Ectodermal cell (in vitro differentiated cells): ENCODE results near the gene EHD4.

ENCODE experiments used
- H3K27ac ChIP-seq: 2 replicates; pipeline ENCODE4 v1.7.0; 2013; ENCODE audit warnings: mild to moderate bottlenecking, low read depth, low read length; ENCODE audit not compliant: insufficient read depth, poor library complexity, severe bottlenecking
- H3K27me3 ChIP-seq: 2 replicates; pipeline ENCODE4 v1.7.0; 2013; ENCODE audit warnings: mild to moderate bottlenecking, low read length; ENCODE audit not compliant: insufficient read depth, control insufficient read depth, poor library complexity, severe bottlenecking
- H3K36me3 ChIP-seq: one replicate; pipeline ENCODE4 v1.7.0; 2013; ENCODE audit warnings: low read length; ENCODE audit not compliant: control insufficient read depth, insufficient read depth
- H3K4me1 ChIP-seq: one replicate; pipeline ENCODE4 v1.7.0; 2013; ENCODE audit warnings: low read length; ENCODE audit not compliant: control insufficient read depth, insufficient read depth
- H3K4me3 ChIP-seq: 2 replicates; pipeline ENCODE4 v1.7.0; 2013; ENCODE audit warnings: low read depth, low read length, control low read depth; ENCODE audit not compliant: insufficient read depth
- H3K9me3 ChIP-seq: 2 replicates; pipeline ENCODE4 v1.7.0; 2013; ENCODE audit warnings: mild to moderate bottlenecking, low read length, moderate library complexity; ENCODE audit not compliant: control insufficient read depth
- WGBS, 2 experiments: methylation state at CpG; one replicate each; pipeline ENCODE4 v1.1.7; 2013; ENCODE audit warnings: missing lambda C conversion rate in 2 of 2; 5-methylcytosine and 5-hydroxymethylcytosine counted together

EHD4 gene

GRCh38 chr15:41847981-41848380, 124.4 kb downstream of the EHD4 start:
- Histone ChIP-seq H3K27me3 (no peaks in the 10 kb centered on the region), H3K27ac (no peak overlapping the region), H3K9me3 (no peaks in the 10 kb centered on the region), H3K4me1 (no peaks in the 10 kb centered on the region), H3K36me3 (no peaks in the 10 kb centered on the region), H3K4me3 (no peak overlapping the region)
- 94 to 96% methylated on average over 9 of the region's 9 CpGs for WGBS, 2 experiments

DNA sequence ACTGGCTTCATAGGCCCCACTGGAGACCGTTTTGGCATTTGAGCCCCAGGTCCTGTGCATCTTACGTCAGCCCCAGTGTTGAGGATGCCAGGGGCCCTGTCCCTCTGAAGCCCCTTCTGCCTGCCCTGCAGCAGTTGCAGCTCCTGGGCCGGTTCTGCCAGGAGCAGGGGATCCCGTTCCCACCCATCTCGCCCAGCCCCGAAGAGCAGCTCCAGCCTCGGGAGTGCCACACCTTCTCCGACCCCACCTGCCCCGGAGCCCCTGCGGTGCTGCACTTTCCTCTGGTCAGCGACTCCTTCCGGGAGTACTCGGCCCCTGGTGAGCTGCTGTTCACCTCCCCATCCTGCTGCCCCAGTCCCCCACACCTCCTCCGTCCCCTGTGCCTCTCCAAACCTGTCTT, 125.2 kb downstream of the EHD4 start:
- Histone ChIP-seq H3K27me3 (no peaks in the 10 kb centered on the region), H3K4me1 (no peaks in the 10 kb centered on the region), H3K9me3 (no peaks in the 10 kb centered on the region), H3K27ac (no peak overlapping the region), H3K36me3 (no peaks in the 10 kb centered on the region), H3K4me3 (no peak overlapping the region)
- 92 to 94% methylated on average over 14 of the region's 14 CpGs for WGBS, 2 experiments
